Tibial nerve (tissue), 4 donors: ENCODE data around the gene FBXO2.

Experiments
- CTCF ChIP-seq, 5 experiments: fragments of 200-600 bp in 3 of 5; fragments of 450-650 bp in 2 of 5; sonication (generic) in 3 of 5; IDR thresholded peaks; one replicate each; pipeline ENCODE4 v1.5.1; 2016 to 2019; ENCODE audit warnings: antibody characterized with exemption in 5 of 5, mild to moderate bottlenecking in 3 of 5, moderate library complexity in 2 of 5
- EP300 ChIP-seq, 2 donors: sonication (generic); formaldehyde crosslinking; IDR thresholded peaks; one replicate each; pipeline ENCODE4 v1.6.1; 2017; ENCODE audit warnings: antibody characterized with exemption in 2 of 2, mild to moderate bottlenecking in 1 of 2

GRCh38 chr1:11674488-11674887, 20.3 kb upstream of the FBXO2 start:
- TF ChIP-seq EP300 (IDR thresholded peaks at IDR 0.05) = no peak
- TF ChIP-seq CTCF (IDR thresholded peaks at IDR 0.05) = no peak
